CD4-positive, CD25-positive, alpha-beta regulatory T cell (primary cell): ENCODE results near the gene PPP2R2D. TPM values are rescaled to one million over a fixed set of nuclear protein-coding genes. Genes with fewer than 3 reads are reported as not detected.

Experiments
- ATAC-seq, 2 donors: fragments of 150-1000 bp; cut with Tn5 transposase; one replicate each; pipeline ENCODE4 v1.10.0; 2021; ENCODE audit warnings: low read depth in 2 of 2, moderate number of reproducible peaks in 2 of 2, moderate library complexity in 1 of 2
- DNase-seq, 3 donors: peaks; one replicate each; pipeline versions ENCODE4 v3.0.0 to v3.0.0-alpha.2; 2012 to 2022; ENCODE audit warnings: mixed read lengths in 1 of 3
- H3K27ac ChIP-seq: one replicate; pipeline ENCODE4 v1.7.0; 2013; ENCODE audit warnings: mild to moderate bottlenecking, low read length; ENCODE audit not compliant: insufficient read depth, poor library complexity, severe bottlenecking
- H3K27me3 ChIP-seq: one replicate; pipeline ENCODE4 v1.7.0; 2013; ENCODE audit warnings: low read length; ENCODE audit not compliant: control insufficient read depth, insufficient read depth
- H3K36me3 ChIP-seq: one replicate; pipeline ENCODE4 v1.7.0; 2013; ENCODE audit warnings: mild to moderate bottlenecking, low read length, moderate library complexity; ENCODE audit not compliant: control insufficient read depth, insufficient read depth
- H3K4me1 ChIP-seq: 2 replicates; pipeline ENCODE4 v1.7.0; 2013; ENCODE audit warnings: mild to moderate bottlenecking, low read length; ENCODE audit not compliant: insufficient read depth, control insufficient read depth, poor library complexity, severe bottlenecking
- H3K4me3 ChIP-seq: one replicate; pipeline ENCODE4 v1.7.0; 2013; ENCODE audit warnings: low read depth, mild to moderate bottlenecking, low read length, moderate library complexity
- H3K9me3 ChIP-seq, 2 experiments: 1 replicate in 1 of 2; 2 replicates in 1 of 2; pipeline ENCODE4 v1.7.0; 2013; ENCODE audit warnings: low read length in 2 of 2, mild to moderate bottlenecking in 1 of 2, moderate library complexity in 1 of 2; ENCODE audit not compliant: control insufficient read depth in 2 of 2
- H3K27ac Mint-ChIP-seq, 3 donors: one replicate each; pipeline ENCODE4 v1.8.0; 2020 to 2022; ENCODE audit warnings: mild to moderate bottlenecking in 3 of 3, mixed read lengths in 3 of 3, moderate library complexity in 2 of 3
- H3K27me3 Mint-ChIP-seq: one replicate; pipeline ENCODE4 v1.8.0; 2022; ENCODE audit warnings: mild to moderate bottlenecking, mixed read lengths
- H3K36me3 Mint-ChIP-seq: one replicate; pipeline ENCODE4 v1.8.0; 2020; ENCODE audit warnings: mixed read lengths
- H3K4me1 Mint-ChIP-seq, 4 donors: one replicate each; pipeline ENCODE4 v1.8.0; 2020 to 2022; ENCODE audit warnings: mixed read lengths in 4 of 4, mild to moderate bottlenecking in 1 of 4
- H3K4me3 Mint-ChIP-seq, 4 donors: one replicate each; pipeline ENCODE4 v1.8.0; 2020 to 2022; ENCODE audit warnings: mild to moderate bottlenecking in 4 of 4, mixed read lengths in 4 of 4, moderate library complexity in 3 of 4
- H3K9me3 Mint-ChIP-seq, 7 donors: one replicate each; pipeline ENCODE4 v1.8.0; 2020 to 2022; ENCODE audit warnings: mixed read lengths in 7 of 7, mild to moderate bottlenecking in 3 of 7, moderate library complexity in 2 of 7
- polyA plus RNA-seq, 4 donors: library from polyadenylated mRNA; unstranded; fragments of 300-500 nt; fragmentation: Illumina TruSeq; gene quantifications; one replicate each; pipeline ENCODE4 v1.2.3, GENCODE V29; 2021
- total RNA-seq: library from RNA; stranded (reverse); gene quantifications from one replicate; pipeline ENCODE4 v1.2.3, GENCODE V29; 2022

PPP2R2D gene
- total and polyA plus RNA-seq, 5 donors from 2014 or later = 23.8 to 48.1 (median 26.6) TPM

DNA sequence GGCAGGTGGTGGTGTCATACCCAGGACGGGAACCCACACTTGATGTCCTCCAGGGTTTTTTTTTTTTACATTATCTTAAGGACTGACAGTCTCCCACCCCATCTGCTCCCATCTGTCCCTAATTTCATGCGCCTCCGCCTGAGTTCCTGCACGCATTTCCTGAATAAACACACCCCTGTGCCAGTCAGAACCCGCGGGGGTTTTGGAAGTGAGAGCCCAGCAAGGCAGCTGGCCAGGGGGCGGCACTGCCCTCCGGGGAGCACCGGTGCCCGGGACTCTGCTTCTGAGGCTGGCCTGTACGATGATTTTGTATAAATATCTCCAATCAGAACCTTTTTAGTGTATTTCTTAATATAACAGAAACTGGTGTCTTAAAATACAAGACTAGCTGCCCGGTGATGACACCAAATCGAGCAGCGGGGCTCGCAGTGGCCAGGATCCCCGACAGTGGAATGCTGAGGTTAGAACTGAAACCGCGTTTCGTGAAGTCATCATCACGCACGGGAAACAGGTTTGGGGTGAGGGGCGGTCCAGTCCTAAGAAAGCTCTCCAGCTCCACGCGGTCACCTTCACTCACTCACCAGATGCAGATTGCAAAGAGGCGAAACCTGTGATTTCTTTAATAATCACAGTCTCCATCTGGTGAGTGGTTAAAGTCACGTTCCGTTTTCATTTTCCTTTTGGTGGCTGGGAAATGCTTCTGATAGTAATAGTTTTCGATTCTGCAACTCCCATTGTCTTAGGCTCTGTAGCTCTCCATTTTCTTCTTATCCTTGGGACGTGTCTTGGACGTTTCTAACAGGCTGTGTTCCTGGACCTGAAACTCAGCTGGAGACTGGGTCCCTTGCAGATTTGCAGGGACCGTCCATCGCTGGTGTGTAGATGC, 61.2 kb downstream of the PPP2R2D start:
- Histone ChIP-seq H3K4me1 (peaks cover 7% of the 10 kb centered on the region), H3K4me3 (no peak overlapping the region), H3K9me3 (no peaks in the 10 kb centered on the region), H3K27me3 (no peaks in the 10 kb centered on the region), H3K27ac (no peak overlapping the region), H3K36me3 (peaks cover 16% of the 10 kb centered on the region)
- peak overlapping the region in 1 of 3 donors; percentile 91 for H3K27ac Mint-ChIP-seq
- H3K36me3 Mint-ChIP-seq = peaks cover 3% of the 10 kb centered on the region
- H3K4me1 Mint-ChIP-seq = peaks cover 0 to 10% (median 4%) of the 10 kb centered on the region in 4 donors
- no peak overlapping the region for H3K4me3 Mint-ChIP-seq
- DNase-seq (no peak), ATAC-seq (no peak)
- H3K27me3 Mint-ChIP-seq = no peaks in the 10 kb centered on the region
- no peaks in the 10 kb centered on the region for H3K9me3 Mint-ChIP-seq

GRCh38 chr10:131963350-131963749, 62.5 kb downstream of the PPP2R2D start:
- peak overlapping the region in 1 of 4 donors; percentile 63 for H3K4me3 Mint-ChIP-seq
- no peak for ATAC-seq
- H3K4me3 ChIP-seq = no peak overlapping the region
- H3K36me3 ChIP-seq = peaks cover 15% of the 10 kb centered on the region
- no peaks in the 10 kb centered on the region for H3K27me3 ChIP-seq
- peaks cover 5% of the 10 kb centered on the region for H3K36me3 Mint-ChIP-seq
- DNase-seq = no peak
- no peaks in the 10 kb centered on the region for H3K27me3 Mint-ChIP-seq
- peaks cover 0 to 12% (median 4%) of the 10 kb centered on the region in 4 donors for H3K4me1 Mint-ChIP-seq
- peaks cover 7% of the 10 kb centered on the region for H3K4me1 ChIP-seq
- H3K27ac Mint-ChIP-seq = no peak overlapping the region
- no peaks in the 10 kb centered on the region for H3K9me3 Mint-ChIP-seq
- H3K9me3 ChIP-seq = no peaks in the 10 kb centered on the region
- H3K27ac ChIP-seq = no peak overlapping the region

- Mint-ChIP-seq H3K4me3 (no peak overlapping the region), H3K36me3 (peaks cover 9% of the 10 kb centered on the region), H3K9me3 (no peaks in the 10 kb centered on the region), H3K27me3 (no peaks in the 10 kb centered on the region), H3K4me1 (peaks cover 0 to 12% (median 4%) of the 10 kb centered on the region in 4 donors), H3K27ac (peak overlapping the region in 2 of 3 donors; percentile 31 to 82)
- Histone ChIP-seq H3K9me3 (no peaks in the 10 kb centered on the region), H3K4me3 (no peak overlapping the region), H3K27ac (no peak overlapping the region), H3K27me3 (no peaks in the 10 kb centered on the region), H3K36me3 (peaks cover 20% of the 10 kb centered on the region), H3K4me1 (peaks cover 7% of the 10 kb centered on the region)
- ATAC-seq = no peak
- no peak for DNase-seq
These were observed 63.0 kb downstream of the PPP2R2D start for GRCh38 chr10:131963811-131964210.

GRCh38 chr10:131964298-131964697, 63.5 kb downstream of the PPP2R2D start:
- no peak overlapping the region for H3K4me3 Mint-ChIP-seq
- Histone ChIP-seq H3K4me1 (peaks cover 7% of the 10 kb centered on the region), H3K9me3 (no peaks in the 10 kb centered on the region), H3K4me3 (no peak overlapping the region), H3K27ac (no peak overlapping the region), H3K36me3 (peaks cover 24% of the 10 kb centered on the region), H3K27me3 (no peaks in the 10 kb centered on the region)
- DNase-seq (no peak), ATAC-seq (no peak)
- H3K4me1 Mint-ChIP-seq = peaks cover 0 to 13% (median 4%) of the 10 kb centered on the region in 4 donors
- H3K27ac Mint-ChIP-seq = peak overlapping the region in 2 of 3 donors; percentile 31 to 82
- H3K9me3 Mint-ChIP-seq = no peaks in the 10 kb centered on the region
- no peaks in the 10 kb centered on the region for H3K27me3 Mint-ChIP-seq
- peaks cover 14% of the 10 kb centered on the region for H3K36me3 Mint-ChIP-seq

GRCh38 chr10:131968949-131969348, 68.1 kb downstream of the PPP2R2D start:
- ATAC-seq (no peak), DNase-seq (no peak)
- Mint-ChIP-seq H3K36me3 (peaks cover 26% of the 10 kb centered on the region), H3K27ac (peak overlapping the region in 1 of 3 donors; percentile 64), H3K9me3 (no peaks in the 10 kb centered on the region), H3K4me3 (no peak overlapping the region), H3K4me1 (peaks cover 12 to 47% (median 19%) of the 10 kb centered on the region in 4 donors), H3K27me3 (no peaks in the 10 kb centered on the region)
- Histone ChIP-seq H3K36me3 (peaks cover 33% of the 10 kb centered on the region), H3K4me1 (peaks cover 31% of the 10 kb centered on the region), H3K27ac (no peak overlapping the region), H3K27me3 (no peaks in the 10 kb centered on the region), H3K9me3 (no peaks in the 10 kb centered on the region), H3K4me3 (no peak overlapping the region)

- Histone ChIP-seq H3K27me3 (no peaks in the 10 kb centered on the region), H3K4me3 (no peak overlapping the region), H3K9me3 (no peaks in the 10 kb centered on the region), H3K4me1 (peaks cover 30% of the 10 kb centered on the region), H3K27ac (no peak overlapping the region), H3K36me3 (peaks cover 33% of the 10 kb centered on the region)
- no peaks in the 10 kb centered on the region for H3K27me3 Mint-ChIP-seq
- H3K4me3 Mint-ChIP-seq = peak overlapping the region in 3 of 4 donors; percentile 22 to 48 (median 29)
- peaks cover 22 to 60% (median 29%) of the 10 kb centered on the region in 4 donors for H3K4me1 Mint-ChIP-seq
- peak overlapping the region; percentile 80 to 93 (median 85) for H3K27ac Mint-ChIP-seq
- ATAC-seq (no peak), DNase-seq (no peak)
- no peaks in the 10 kb centered on the region for H3K9me3 Mint-ChIP-seq
- peaks cover 25% of the 10 kb centered on the region for H3K36me3 Mint-ChIP-seq
These were observed 70.1 kb downstream of the PPP2R2D start for GRCh38 chr10:131970946-131971345.

DNA sequence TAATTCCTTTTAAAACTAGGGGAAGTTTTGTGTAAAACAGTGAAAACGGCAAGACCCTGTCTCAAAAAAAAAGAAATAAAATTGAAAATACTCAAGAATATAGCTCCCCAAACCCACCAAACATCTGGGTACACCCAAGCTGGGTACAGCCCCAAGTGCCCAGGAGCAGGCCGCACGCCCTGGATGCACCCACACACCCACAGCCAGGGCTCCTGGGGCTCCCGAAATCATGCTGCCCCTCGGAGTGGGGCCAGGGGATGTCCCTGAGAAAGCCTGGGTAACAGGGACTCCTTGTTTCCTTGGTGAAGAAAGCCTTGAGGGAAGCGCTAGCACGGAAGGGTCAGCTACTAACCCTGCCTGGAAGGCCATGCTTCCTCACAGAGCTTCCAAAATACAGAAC, 70.8 kb downstream of the PPP2R2D start:
- Histone ChIP-seq H3K4me1 (peaks cover 30% of the 10 kb centered on the region), H3K36me3 (peaks cover 31% of the 10 kb centered on the region), H3K27ac (peak overlapping the region; percentile 35), H3K4me3 (peak overlapping the region; percentile 77), H3K9me3 (no peaks in the 10 kb centered on the region), H3K27me3 (no peaks in the 10 kb centered on the region)
- Mint-ChIP-seq H3K27ac (peak overlapping the region; percentile 29 to 93 (median 88)), H3K9me3 (no peaks in the 10 kb centered on the region), H3K4me3 (peak overlapping the region; percentile 22 to 89 (median 86)), H3K27me3 (no peaks in the 10 kb centered on the region), H3K4me1 (peaks cover 22 to 65% (median 35%) of the 10 kb centered on the region in 4 donors), H3K36me3 (peaks cover 29% of the 10 kb centered on the region)
- ATAC-seq (no peak), DNase-seq (no peak)
